Gastroesophageal sphincter (tissue), 4 donors: Measurements from ENCODE around the gene ZNF480. TPM values are rescaled to one million over a fixed set of nuclear protein-coding genes. Genes with fewer than 3 reads are reported as not detected.

ENCODE experiments used
- ATAC-seq: fragments of 150-250 bp; one replicate; pipeline ENCODE4 v1.9.1; 2016; ENCODE audit warnings: mild to moderate bottlenecking, moderate library complexity
- H3K27ac ChIP-seq, 4 donors: fragments of 200-600 bp; sonication (generic) in 3 of 4; 1 replicate in 3 of 4; 2 replicates in 1 of 4; pipeline ENCODE4 v1.5.1; 2016 to 2019
- H3K27me3 ChIP-seq: fragments of 200-600 bp; sonication (generic); one replicate; pipeline ENCODE4 v1.5.1; 2019
- H3K36me3 ChIP-seq, 2 donors: fragments of 200-600 bp; sonication (generic); one replicate each; pipeline ENCODE4 v1.5.1; 2019; ENCODE audit warnings: control low read depth in 1 of 2
- H3K4me1 ChIP-seq, 3 donors: fragments of 200-600 bp; sonication (generic); 1 replicate in 2 of 3; 2 replicates in 1 of 3; pipeline ENCODE4 v1.5.1; 2016 to 2019; ENCODE audit warnings: control low read depth in 2 of 3
- H3K4me3 ChIP-seq, 2 donors: fragments of 200-600 bp; sonication (generic); one replicate each; pipeline ENCODE4 v1.5.1; 2019; ENCODE audit warnings: mild to moderate bottlenecking in 1 of 2, moderate library complexity in 1 of 2
- H3K9me3 ChIP-seq, 3 donors: fragments of 200-600 bp; sonication (generic); one replicate each; pipeline ENCODE4 v1.5.1; 2017 to 2019; ENCODE audit warnings: control low read depth in 2 of 3
- EP300 ChIP-seq: sonication (generic); formaldehyde crosslinking; IDR thresholded peaks from one replicate; pipeline ENCODE4 v1.6.1; 2017; ENCODE audit warnings: antibody characterized with exemption, mild to moderate bottlenecking
- POLR2A ChIP-seq, 2 donors: fragments of 450-650 bp; IDR thresholded peaks; one replicate each; pipeline ENCODE4 v1.6.1; 2017; ENCODE audit warnings: antibody characterized with exemption in 2 of 2, mild to moderate bottlenecking in 2 of 2, moderate library complexity in 1 of 2
- POLR2AphosphoS5 ChIP-seq: sonication (generic); formaldehyde crosslinking; IDR thresholded peaks from one replicate; pipeline ENCODE4 v1.6.1; 2017; ENCODE audit warnings: antibody characterized with exemption
- WGBS, 2 donors: methylation state at CpG; one replicate each; pipeline ENCODE4 v1.1.5; 2018; ENCODE audit warnings: low coverage in 1 of 2; 5-methylcytosine and 5-hydroxymethylcytosine counted together
- small RNA-seq, 4 donors: library from RNA; depleted of rRNA; stranded (forward); fragments of <200 nt; gene quantifications; one replicate each; pipeline ENCODE3, GENCODE V24; 2016
- total RNA-seq, 4 donors: library from RNA; depleted of rRNA; stranded (reverse); fragments of >200 nt; gene quantifications; one replicate each; pipeline ENCODE4 v1.1.0, GENCODE V29; 2016
- TF ChIP-seq, protein P1 (sequence below), 4 experiments: fragments of 200-600 bp in 2 of 4; fragments of 450-650 bp in 2 of 4; sonication (generic) in 1 of 4; IDR thresholded peaks; one replicate each; pipeline ENCODE4 v1.5.1; 2017 to 2019; ENCODE audit warnings: antibody characterized with exemption in 4 of 4, mild to moderate bottlenecking in 2 of 4, moderate library complexity in 2 of 4

The ZNF480 gene
- total RNA-seq, 4 donors from 2014 or later = 7.2 to 13.9 (median 9.3) TPM

DNA sequence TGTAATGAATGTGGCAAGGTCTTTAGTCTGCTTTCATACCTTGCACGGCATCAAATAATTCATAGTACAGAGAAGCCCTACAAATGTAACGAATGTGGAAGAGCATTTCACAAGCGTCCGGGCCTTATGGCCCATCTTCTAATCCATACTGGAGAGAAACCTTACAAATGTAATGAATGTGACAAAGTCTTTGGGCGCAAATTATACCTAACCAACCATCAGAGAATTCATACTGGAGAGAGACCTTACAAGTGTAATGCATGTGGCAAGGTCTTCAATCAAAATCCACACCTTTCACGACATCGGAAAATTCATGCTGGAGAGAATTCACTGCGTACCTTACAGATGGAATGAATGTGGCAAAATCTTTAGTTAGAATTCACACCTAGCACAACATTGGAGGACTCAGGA is 69.5 kb downstream of the ZNF480 start:
- no peaks in the 10 kb centered on the region for H3K27me3 ChIP-seq
- peaks cover 0 to 6% (median 2%) of the 10 kb centered on the region in 3 donors for H3K4me1 ChIP-seq
- WGBS, 2 donors = 93 to 100% methylated on average over 8 of the region's 8 CpGs
- no peak overlapping the region for H3K27ac ChIP-seq
- TF ChIP-seq EP300 = no peak
- TF ChIP-seq, protein P1, sequence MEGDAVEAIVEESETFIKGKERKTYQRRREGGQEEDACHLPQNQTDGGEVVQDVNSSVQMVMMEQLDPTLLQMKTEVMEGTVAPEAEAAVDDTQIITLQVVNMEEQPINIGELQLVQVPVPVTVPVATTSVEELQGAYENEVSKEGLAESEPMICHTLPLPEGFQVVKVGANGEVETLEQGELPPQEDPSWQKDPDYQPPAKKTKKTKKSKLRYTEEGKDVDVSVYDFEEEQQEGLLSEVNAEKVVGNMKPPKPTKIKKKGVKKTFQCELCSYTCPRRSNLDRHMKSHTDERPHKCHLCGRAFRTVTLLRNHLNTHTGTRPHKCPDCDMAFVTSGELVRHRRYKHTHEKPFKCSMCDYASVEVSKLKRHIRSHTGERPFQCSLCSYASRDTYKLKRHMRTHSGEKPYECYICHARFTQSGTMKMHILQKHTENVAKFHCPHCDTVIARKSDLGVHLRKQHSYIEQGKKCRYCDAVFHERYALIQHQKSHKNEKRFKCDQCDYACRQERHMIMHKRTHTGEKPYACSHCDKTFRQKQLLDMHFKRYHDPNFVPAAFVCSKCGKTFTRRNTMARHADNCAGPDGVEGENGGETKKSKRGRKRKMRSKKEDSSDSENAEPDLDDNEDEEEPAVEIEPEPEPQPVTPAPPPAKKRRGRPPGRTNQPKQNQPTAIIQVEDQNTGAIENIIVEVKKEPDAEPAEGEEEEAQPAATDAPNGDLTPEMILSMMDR (IDR thresholded peaks at IDR 0.05) = no peak
- TF ChIP-seq POLR2A (IDR thresholded peaks at IDR 0.05) = no peak
- no peak for TF ChIP-seq POLR2AphosphoS5
- H3K4me3 ChIP-seq = no peak overlapping the region
- no peak for ATAC-seq
- H3K9me3 ChIP-seq = peaks cover 0 to 61% (median 4%) of the 10 kb centered on the region in 3 donors
- H3K36me3 ChIP-seq = peaks cover 0 to 56% of the 10 kb centered on the region in 2 donors

DNA sequence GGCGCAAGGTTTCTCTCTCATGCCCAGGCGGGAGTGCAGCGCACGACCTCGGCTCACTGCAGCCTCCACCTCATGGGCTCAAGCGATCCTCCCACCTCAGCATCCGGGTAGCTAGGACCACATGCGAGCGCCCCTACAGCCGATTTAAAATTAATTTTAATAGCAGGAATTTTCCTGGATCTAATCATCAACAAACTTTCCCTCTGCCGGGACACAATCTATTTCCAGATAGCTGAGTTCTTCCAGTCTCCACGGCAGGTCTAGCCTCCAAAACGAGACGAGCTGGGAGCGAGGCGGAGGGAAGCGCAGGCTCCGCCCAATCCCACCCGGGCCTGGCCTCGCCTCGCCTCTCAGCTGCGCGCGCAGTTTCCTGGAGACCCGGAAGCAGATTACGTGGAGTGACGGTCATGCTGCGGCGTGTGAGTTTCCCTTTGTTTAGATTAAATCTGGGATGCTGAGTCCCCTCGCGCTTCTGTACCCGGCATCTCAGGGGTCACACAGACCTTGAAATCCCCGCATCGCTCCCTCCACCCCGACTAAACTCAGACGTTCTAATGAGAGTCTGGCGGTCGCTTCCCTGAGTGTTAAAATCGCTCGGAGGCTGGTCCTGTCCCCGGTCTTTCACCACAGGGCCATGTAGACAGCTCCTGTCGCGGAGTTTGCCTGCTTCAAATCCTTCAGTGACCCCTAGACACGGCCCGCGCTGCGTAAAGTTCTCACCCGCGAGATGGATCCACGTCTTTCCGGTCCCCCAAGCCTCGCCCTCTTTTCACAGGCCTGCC is 72.8 kb downstream of the ZNF480 start, which contains the start of gene ZNF880:
Gene ZNF880 (plus strand): TSS at position 365 of the 782 bp plus-strand sequence. CDS start 43 bp downstream, at position 408.
- WGBS, 2 donors = 0 to 1% methylated on average over 7 to 31 of the region's 52 CpGs
- ATAC-seq = peak; percentile 99
- TF ChIP-seq POLR2AphosphoS5 (peak; percentile 84), POLR2A (IDR thresholded peaks at IDR 0.05) (peak; percentile 18 to 52), EP300 (no peak)
- TF ChIP-seq, protein P1 (IDR thresholded peaks at IDR 0.05) = peak in 1 of 4 experiments; percentile 28
- Histone ChIP-seq H3K4me3 (peak within 1 kb of the TSS; percentile 56 to 72), H3K36me3 (peaks cover 0 to 55% of the 10 kb centered on the region in 2 donors), H3K4me1 (peaks cover 0 to 6% (median 2%) of the 10 kb centered on the region in 3 donors), H3K9me3 (peaks cover 0 to 48% (median 0%) of the 10 kb centered on the region in 3 donors), H3K27me3 (no peaks in the 10 kb centered on the region), H3K27ac (peak within 1 kb of the TSS; percentile 76 to 95 (median 95))

DNA sequence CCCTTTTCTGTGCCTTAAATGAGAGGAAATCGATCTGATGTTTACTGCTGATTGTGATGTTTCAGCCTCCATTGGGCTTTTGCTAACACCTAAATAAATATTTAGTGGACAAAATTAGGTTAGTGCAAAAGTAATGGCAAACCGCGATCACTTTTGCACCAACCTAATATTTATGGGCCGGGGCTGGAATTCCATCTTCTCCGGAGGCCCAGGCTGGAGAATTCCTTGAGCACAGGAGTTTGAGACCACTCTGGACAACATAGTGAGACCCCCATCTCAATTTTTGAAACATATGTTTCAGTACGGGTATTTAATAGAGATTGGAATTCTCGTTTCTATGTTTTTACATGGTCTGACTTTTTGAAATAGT is 73.4 kb downstream of the ZNF480 start:
- peak overlapping the region; percentile 56 to 72 for H3K4me3 ChIP-seq
- ATAC-seq = no peak
- H3K27me3 ChIP-seq = no peaks in the 10 kb centered on the region
- TF ChIP-seq, protein P1 (IDR thresholded peaks at IDR 0.05) = no peak
- no peak for TF ChIP-seq EP300
- no peak for TF ChIP-seq POLR2A (IDR thresholded peaks at IDR 0.05)
- TF ChIP-seq POLR2AphosphoS5 = no peak
- 38 to 100% methylated on average over 2 to 7 of the region's 7 CpGs for WGBS, 2 donors
- peaks cover 0 to 48% (median 0%) of the 10 kb centered on the region in 3 donors for H3K9me3 ChIP-seq
- peaks cover 2 to 55% of the 10 kb centered on the region in 2 donors for H3K36me3 ChIP-seq
- H3K4me1 ChIP-seq = peaks cover 0 to 6% (median 2%) of the 10 kb centered on the region in 3 donors
- peak overlapping the region; percentile 76 to 95 (median 95) for H3K27ac ChIP-seq

Small RNA genes lying within 50 kb of the gene (small RNA-seq; reads per million reads assigned to genes)
- 0 reads per million in 4 donors for gene MIR643
- gene RF00019 = 0 reads per million in 4 donors

Other genes starting within 250 kb of the ZNF480 start
- gene ZNF432, start 248.3 kb upstream of the ZNF480 start, total RNA-seq = 10 to 100 TPM in 2 of 4 donors, 1 to 10 TPM in 2; 6.0 to 18.1 (median 10.6) TPM
- gene ZNF841, start 201.4 kb upstream of the ZNF480 start, total RNA-seq = 10 to 100 TPM; 12.6 to 26.3 (median 15.9) TPM
- gene ZNF616, start 157.2 kb upstream of the ZNF480 start, total RNA-seq = 10 to 100 TPM in 1 of 4 donors, 1 to 10 TPM in 3; 4.0 to 11.2 (median 5.8) TPM
- 10 to 100 TPM in 2 of 4 donors, 1 to 10 TPM in 2; 5.7 to 27.9 (median 12.6) TPM for gene ZNF836, start 125.5 kb upstream of the ZNF480 start, total RNA-seq
- gene PPP2R1A, start 107.1 kb upstream of the ZNF480 start, total RNA-seq = 100 to 1,000 TPM; 177 to 286 (median 190) TPM
- gene ZNF766, start 27.6 kb upstream of the ZNF480 start, total RNA-seq = 10 to 100 TPM in 2 of 4 donors, 1 to 10 TPM in 2; 10.0 to 16.9 (median 10.3) TPM
- 1 to 10 TPM; 1.7 to 4.7 (median 2.9) TPM for gene ZNF610, start 39.1 kb downstream of the ZNF480 start, total RNA-seq
- gene ZNF880, start 72.8 kb downstream of the ZNF480 start, total RNA-seq = 10 to 100 TPM; 16.0 to 29.5 (median 27.6) TPM
- 10 to 100 TPM; 12.1 to 52.1 (median 23.5) TPM for gene ZNF528, start 100.7 kb downstream of the ZNF480 start, total RNA-seq
- gene ZNF534, start 132.0 kb downstream of the ZNF480 start, total RNA-seq = under 1 TPM in 3 of 4 donors, not detected in 1; 0.22 to 0.66 (median 0.31) TPM
- 1 to 10 TPM; 1.1 to 4.2 (median 2.0) TPM for gene ZNF578, start 156.4 kb downstream of the ZNF480 start, total RNA-seq
- 10 to 100 TPM; 13.1 to 33.2 (median 22.2) TPM for gene ZNF808, start 230.5 kb downstream of the ZNF480 start, total RNA-seq